ENCODE measurements around the gene NR3C2.

GRCh38 chr4:148200960-148201359 is 241.3 kb downstream of the NR3C2 start:
- TF ChIP-seq EZH2 (IDR thresholded peaks at IDR 0.05), result no peak
- TF ChIP-seq POLR2AphosphoS5 (IDR thresholded peaks at IDR 0.05; ENCODE audit: borderline replicate concordance, low read depth, low read length), result no peak
- TF ChIP-seq FOXP2 (optimal IDR thresholded peaks at IDR 0.05; ENCODE audit: control extremely low read depth, extremely low read length, insufficient read depth), result no peak
